GM12872 (cell line): ENCODE data around the gene ETS1.

Experiments used
- CTCF ChIP-seq: IDR thresholded peaks from 3 replicates; pipeline ENCODE4 v1.5.1; 2011; ENCODE audit warnings: low read depth, mild to moderate bottlenecking, low read length, moderate library complexity; ENCODE audit not compliant: insufficient read depth

The ETS1 gene

DNA sequence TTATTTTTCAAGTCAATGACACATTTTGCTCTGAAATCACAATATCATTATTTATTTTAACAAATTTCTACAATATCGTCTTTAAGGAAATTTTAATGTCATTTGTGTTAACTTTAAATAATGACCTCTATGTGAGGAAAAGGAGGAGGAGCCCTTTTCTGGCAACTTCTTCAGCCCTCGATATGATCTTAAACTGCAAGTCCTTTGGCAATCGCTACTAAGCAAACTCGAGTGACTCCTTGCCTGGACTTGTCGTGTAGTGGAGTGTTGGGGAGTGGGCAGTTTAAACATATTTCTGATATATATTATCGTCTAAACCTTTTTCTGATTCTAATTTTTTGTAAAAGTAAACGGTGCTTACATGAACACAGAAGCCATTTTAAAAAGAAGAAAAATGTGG is 16.7 kb downstream of the ETS1 start:
- TF ChIP-seq CTCF: no peak

GRCh38 chr11:128569291-128569690 is 18.1 kb downstream of the ETS1 start:
- TF ChIP-seq CTCF: no peak

DNA sequence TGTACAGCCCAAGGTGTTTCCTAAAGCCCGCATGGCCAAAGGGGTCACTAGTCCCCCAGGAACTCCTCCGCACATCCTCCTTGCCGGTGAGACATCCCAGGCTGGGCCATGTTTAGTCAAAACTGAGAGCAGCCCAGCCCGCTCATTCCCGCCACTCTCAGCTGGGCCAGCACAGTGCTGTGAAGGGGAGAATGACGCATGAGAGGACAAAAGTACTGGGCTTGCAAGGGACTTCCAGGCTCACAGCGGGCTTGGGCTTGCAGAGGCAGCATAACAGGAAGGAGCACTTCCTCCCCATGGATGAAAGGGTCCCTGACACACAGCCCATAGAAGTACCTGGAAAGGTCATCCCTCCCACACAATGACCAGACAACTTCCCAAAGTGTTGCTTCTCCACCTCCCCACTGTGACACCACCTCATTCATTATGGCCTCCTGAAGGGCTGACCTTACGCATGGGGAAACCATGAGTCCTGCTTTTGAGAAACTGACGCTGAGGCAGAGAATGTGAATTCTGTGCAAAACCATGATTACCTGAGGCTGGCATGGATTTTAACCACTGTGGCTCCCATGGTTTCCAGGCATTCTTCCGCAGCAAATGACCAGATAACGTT is 19.1 kb downstream of the ETS1 start:
- TF ChIP-seq CTCF: no peak

GRCh38 chr11:128567130-128567529 is 20.2 kb downstream of the ETS1 start:
- TF ChIP-seq CTCF: no peak

- TF ChIP-seq CTCF: no peak
Measured at GRCh38 chr11:128565881-128566280, 21.5 kb downstream of the ETS1 start.

GRCh38 chr11:128564642-128565245 is 22.6 kb downstream of the ETS1 start:
- TF ChIP-seq CTCF: no peak

- no peak for TF ChIP-seq CTCF
Measured at GRCh38 chr11:128563942-128564641, 23.3 kb downstream of the ETS1 start.
